ENCODE data around the gene MYO3A. TPM values are rescaled to one million over a fixed set of nuclear protein-coding genes. Genes with fewer than 3 reads are reported as not detected.

Gene MYO3A
- total and polyA plus RNA-seq, 2 of the 4 experiments (the other 2 are of a cell fraction), result not detected

DNA sequence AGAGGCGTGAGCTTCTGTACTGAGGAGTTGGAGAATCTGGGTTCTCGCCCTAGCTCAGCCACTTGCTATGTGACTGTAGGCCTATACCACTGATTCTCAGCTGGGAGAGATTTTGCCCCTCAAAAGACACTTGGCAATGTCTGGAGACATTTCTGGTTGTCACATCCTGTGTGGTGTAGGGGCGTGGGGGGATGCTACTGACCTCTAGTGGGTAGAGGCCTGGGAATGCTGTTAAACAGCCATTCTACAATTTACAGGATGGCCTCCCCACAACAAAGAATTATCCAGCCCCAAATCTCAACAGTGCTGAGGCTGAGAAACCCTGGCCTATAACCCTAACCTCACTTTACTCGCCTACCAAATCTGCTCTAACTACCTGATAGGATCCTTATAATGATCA lies 223.7 kb downstream of the MYO3A start:
- H3K9me1 ChIP-seq (ENCODE audit: insufficient read depth, low read length), result no peaks in the 10 kb centered on the region
- peaks cover 10% of the 10 kb centered on the region for H3K9me3 ChIP-seq (ENCODE audit: control insufficient read depth, insufficient read depth, low read length)
- ATAC-seq (ENCODE audit: low read depth) (no peak), DNase-seq (no peak)
- no peak overlapping the region for H3K4me2 ChIP-seq (ENCODE audit: low read depth, low read length)
- intact Hi-C loops (cut with micrococcal nuclease), result no loop called here
- H3K14ac ChIP-seq (replicated peaks; ENCODE audit: low read depth, low read length), result no peak overlapping the region
- no peaks in the 10 kb centered on the region for H3K36me3 ChIP-seq (ENCODE audit: control insufficient read depth, insufficient read depth, low read length)
- no peak overlapping the region for H2AK9ac ChIP-seq (replicated peaks; ENCODE audit: low read depth, low read length, poor library complexity)
- no peak overlapping the region for H2BK15ac ChIP-seq (ENCODE audit: low read depth, low read length)
- TF ChIP-seq NFE2L2 (IDR thresholded peaks at IDR 0.05; ENCODE audit: low read depth, low read length) (no peak), SMC3 (IDR thresholded peaks at IDR 0.05; ENCODE audit: low read depth, low read length) (no peak), CEBPB (IDR thresholded peaks at IDR 0.05; ENCODE audit: low read depth, low read length) (no peak), RFX5 (IDR thresholded peaks at IDR 0.05; ENCODE audit: low read depth, low read length) (no peak), CHD1 (IDR thresholded peaks at IDR 0.05; ENCODE audit: low read depth, low read length) (no peak), ELK1 (IDR thresholded peaks at IDR 0.05; ENCODE audit: borderline replicate concordance, low read depth, low read length) (no peak), POLR2A (IDR thresholded peaks at IDR 0.05; ENCODE audit: low read depth, low read length) (no peak), FOS (IDR thresholded peaks at IDR 0.05; ENCODE audit: low read depth, low read length) (no peak), USF2 (IDR thresholded peaks at IDR 0.05; ENCODE audit: low read depth, low read length) (no peak), RCOR1 (IDR thresholded peaks at IDR 0.05; ENCODE audit: insufficient replicate concordance, low read length) (no peak), CTCF (conservative IDR thresholded peaks at IDR 0.05; ENCODE audit: low read depth, low read length) (no peak), MAFK (IDR thresholded peaks at IDR 0.05; ENCODE audit: low read depth, low read length) (no peak), RAD21 (IDR thresholded peaks at IDR 0.05; ENCODE audit: low read length) (no peak), MXI1 (IDR thresholded peaks at IDR 0.05; ENCODE audit: borderline replicate concordance, low read depth, low read length) (no peak), BHLHE40 (IDR thresholded peaks at IDR 0.05; ENCODE audit: low read depth, low read length) (no peak), MAZ (IDR thresholded peaks at IDR 0.05; ENCODE audit: borderline replicate concordance, low read depth, low read length) (no peak)
- H4K91ac ChIP-seq (ENCODE audit: insufficient read depth, low read depth, low read length), result no peak overlapping the region
- H4K20me1 ChIP-seq (ENCODE audit: insufficient read depth, low read length), result no peaks in the 10 kb centered on the region
- no peak overlapping the region for H2AK5ac ChIP-seq (ENCODE audit: low read depth, low read length)
- no peak overlapping the region for H3K56ac ChIP-seq (ENCODE audit: extremely low read depth, insufficient read depth, low read length)
- no peak overlapping the region for H3K23ac ChIP-seq (ENCODE audit: low read depth, low read length)
- H3K4ac ChIP-seq (ENCODE audit: low read depth, low read length), result no peak overlapping the region
- no peak overlapping the region for H2BK120ac ChIP-seq (ENCODE audit: low read depth, low read length)
- no peaks in the 10 kb centered on the region for H3K79me1 ChIP-seq (ENCODE audit: low read depth in 1 of 2, low read length in 2 of 2)
- no peak overlapping the region for H3K9ac ChIP-seq (ENCODE audit: low read depth, low read length)
- no peak overlapping the region for H3K27ac ChIP-seq (ENCODE audit: insufficient read depth, low read length)
- H2BK5ac ChIP-seq (ENCODE audit: low read depth, low read length, poor library complexity, severe bottlenecking), result no peak overlapping the region
- no TSS peak for BruUV-seq (replicated peaks)
- ChIA-PET POLR2A (ENCODE audit: unreplicated experiment) (no interaction called here), CTCF (no interaction called here)
- no peak overlapping the region for H3K4me3 ChIP-seq (ENCODE audit: insufficient read depth, low read depth, low read length)
- no peaks in the 10 kb centered on the region for H3K27me3 ChIP-seq (ENCODE audit: control insufficient read depth, insufficient read depth, low read length)
- H3K18ac ChIP-seq (ENCODE audit: low read depth, low read length), result no peak overlapping the region
- dilution Hi-C loops (cut with HindIII; ENCODE audit: low sequenced_read_pairs, unreplicated experiment), result no loop called here
- no peak overlapping the region for H2BK20ac ChIP-seq (ENCODE audit: low read depth, low read length)
- no peaks in the 10 kb centered on the region for H3K4me1 ChIP-seq (ENCODE audit: control insufficient read depth, insufficient read depth, low read length)
- WGBS, 2 experiments (ENCODE audit: extremely low coverage in 2 of 2, insufficient read length in 1 of 2), result no CpG with 5 or more reads among the region's 4 CpGs
- H2AFZ ChIP-seq (replicated peaks; ENCODE audit: low read length, poor library complexity), result no peak overlapping the region
- no peak overlapping the region for H4K5ac ChIP-seq (ENCODE audit: low read depth, low read length)
- in situ Hi-C loops (cut with MboI; ENCODE audit: low sequenced_read_pairs), result no loop called here
- no peak overlapping the region for H4K8ac ChIP-seq (ENCODE audit: low read depth in 2 of 2, low read length in 2 of 2)
